ENCODE data around the gene GPR63.

Gene GPR63

DNA sequence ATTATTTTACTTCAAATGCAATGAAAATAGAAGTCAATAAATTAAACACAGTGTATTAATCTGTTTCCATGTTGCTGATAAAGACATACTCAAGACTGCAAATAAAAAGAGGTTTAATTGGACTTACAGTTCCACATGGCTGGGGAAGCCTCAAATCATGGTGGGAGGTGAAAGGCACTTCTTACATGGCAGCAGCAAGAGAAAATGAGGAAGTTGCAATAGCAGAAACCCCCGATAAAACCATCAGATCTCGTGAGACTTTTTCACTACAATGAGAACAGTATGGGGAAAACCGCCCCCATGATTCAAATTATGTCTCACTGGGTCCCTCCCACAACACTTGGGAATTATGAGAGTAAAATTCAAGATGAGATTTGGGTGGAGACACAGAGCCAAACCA lies 82.2 kb downstream of the GPR63 start:
- H3K9me3 Mint-ChIP-seq, result no peaks in the 10 kb centered on the region
- H3K36me3 Mint-ChIP-seq (ENCODE audit: low read depth), result no peaks in the 10 kb centered on the region
- H3K4me1 Mint-ChIP-seq (ENCODE audit: low read depth), result no peaks in the 10 kb centered on the region
- no peak overlapping the region for H3K4me3 Mint-ChIP-seq
- peaks cover 29% of the 10 kb centered on the region for H3K27me3 Mint-ChIP-seq
- H3K27ac Mint-ChIP-seq, result no peak overlapping the region

DNA sequence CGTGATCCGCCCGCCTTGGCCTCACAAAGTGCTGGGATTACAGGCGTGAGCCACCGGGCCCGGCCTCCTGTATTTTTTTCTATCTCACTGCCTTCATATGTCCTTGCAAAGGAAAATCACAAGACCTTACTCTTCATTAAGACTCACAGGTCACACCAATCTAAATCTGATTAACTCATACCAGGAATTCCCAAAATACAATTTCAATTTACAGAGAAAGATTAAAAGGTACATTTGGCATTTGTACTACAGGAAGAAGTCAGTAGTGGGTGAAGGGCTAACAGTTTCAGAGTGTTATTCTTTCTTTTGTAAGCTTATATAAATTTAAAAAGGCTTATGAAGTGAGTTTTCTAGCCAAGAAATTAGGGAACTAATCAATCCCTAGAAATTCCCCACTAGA lies 87.4 kb downstream of the GPR63 start:
- Mint-ChIP-seq H3K27me3 (peaks cover 27% of the 10 kb centered on the region), H3K36me3 (ENCODE audit: low read depth) (no peaks in the 10 kb centered on the region), H3K4me1 (ENCODE audit: low read depth) (no peaks in the 10 kb centered on the region), H3K27ac (no peak overlapping the region), H3K9me3 (no peaks in the 10 kb centered on the region), H3K4me3 (no peak overlapping the region)

Measured in stimulated activated naive CD8-positive, alpha-beta T cell treated with anti-CD3 and anti-CD28 coated beads, Interleukin-15, Interleukin-2, amounts not matched to agents 100 ng/mL and 50 ng/mL, for 24 hours (primary cell).